ENCODE data around the gene NOS2. TPM values are rescaled to one million over a fixed set of nuclear protein-coding genes. Genes with fewer than 3 reads are reported as not detected.

The NOS2 gene
- polyA plus RNA-seq, 1 experiment, result 0.02 TPM

DNA sequence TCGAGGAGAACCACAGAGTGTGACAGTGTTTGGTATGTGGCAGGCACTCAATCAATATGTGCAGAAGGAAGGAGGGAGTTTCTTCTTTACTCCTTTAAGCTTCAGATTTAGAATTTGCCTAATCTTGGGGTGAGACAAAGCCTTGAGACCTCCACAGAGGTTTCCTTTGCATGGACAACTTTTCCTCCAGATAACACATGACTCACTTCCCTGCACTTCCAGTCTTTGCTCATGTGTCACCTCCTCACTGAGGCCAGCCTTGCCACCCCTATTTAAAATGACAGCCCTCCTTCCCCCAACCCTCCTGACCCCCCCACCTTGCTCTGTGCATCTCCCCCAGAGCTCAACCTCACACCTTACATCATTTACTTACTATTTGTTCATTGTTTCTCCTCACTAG, 17.4 kb upstream of the NOS2 start:
- ChIA-PET POLR2A (no interaction called here), CTCF (interaction anchor here (0.6 kb wide), 1 partner anchor 49 kb away, joined by 6 read pairs; no protein-coding TSS in a partner anchor)
- H3K27me3 ChIP-seq (ENCODE audit: control insufficient read depth, insufficient read depth, low read length), result no peaks in the 10 kb centered on the region; the same call in 1 of the 2 replicates
- H3K4me3 ChIP-seq (ENCODE audit: low read depth, low read length), result no peak overlapping the region
- DNase-seq (ENCODE audit: low read depth), result no peak
- TF ChIP-seq, protein P1, sequence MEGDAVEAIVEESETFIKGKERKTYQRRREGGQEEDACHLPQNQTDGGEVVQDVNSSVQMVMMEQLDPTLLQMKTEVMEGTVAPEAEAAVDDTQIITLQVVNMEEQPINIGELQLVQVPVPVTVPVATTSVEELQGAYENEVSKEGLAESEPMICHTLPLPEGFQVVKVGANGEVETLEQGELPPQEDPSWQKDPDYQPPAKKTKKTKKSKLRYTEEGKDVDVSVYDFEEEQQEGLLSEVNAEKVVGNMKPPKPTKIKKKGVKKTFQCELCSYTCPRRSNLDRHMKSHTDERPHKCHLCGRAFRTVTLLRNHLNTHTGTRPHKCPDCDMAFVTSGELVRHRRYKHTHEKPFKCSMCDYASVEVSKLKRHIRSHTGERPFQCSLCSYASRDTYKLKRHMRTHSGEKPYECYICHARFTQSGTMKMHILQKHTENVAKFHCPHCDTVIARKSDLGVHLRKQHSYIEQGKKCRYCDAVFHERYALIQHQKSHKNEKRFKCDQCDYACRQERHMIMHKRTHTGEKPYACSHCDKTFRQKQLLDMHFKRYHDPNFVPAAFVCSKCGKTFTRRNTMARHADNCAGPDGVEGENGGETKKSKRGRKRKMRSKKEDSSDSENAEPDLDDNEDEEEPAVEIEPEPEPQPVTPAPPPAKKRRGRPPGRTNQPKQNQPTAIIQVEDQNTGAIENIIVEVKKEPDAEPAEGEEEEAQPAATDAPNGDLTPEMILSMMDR (IDR thresholded peaks at IDR 0.05; ENCODE audit: insufficient read depth, low read depth, low read length), result no peak
- H3K36me3 ChIP-seq (ENCODE audit: control insufficient read depth, insufficient read depth, low read length), result no peaks in the 10 kb centered on the region

DNA sequence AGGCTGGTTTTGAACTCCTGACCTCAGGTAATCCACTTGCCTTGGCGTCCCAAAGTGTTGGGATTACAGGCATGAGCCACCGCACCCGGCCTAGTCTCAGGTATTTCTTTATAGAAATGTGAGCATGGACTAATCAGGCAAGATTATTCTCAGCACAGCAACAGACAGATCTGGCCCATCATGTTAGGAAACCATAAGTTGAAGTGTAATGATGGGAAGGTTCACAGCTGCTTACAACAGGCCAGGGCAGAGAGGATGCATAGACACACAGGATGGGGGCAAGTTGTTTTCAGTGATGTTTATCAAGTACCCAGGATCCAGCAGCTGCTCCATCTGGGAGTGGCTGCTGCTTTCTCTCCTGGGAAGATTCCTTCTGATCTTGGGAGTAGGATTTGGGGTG, 16.6 kb upstream of the NOS2 start:
- Histone ChIP-seq H3K36me3 (ENCODE audit: control insufficient read depth, insufficient read depth, low read length) (no peaks in the 10 kb centered on the region), H3K4me3 (ENCODE audit: low read depth, low read length) (no peak overlapping the region), H3K27me3 (ENCODE audit: control insufficient read depth, insufficient read depth, low read length) (no peaks in the 10 kb centered on the region; the same call in 1 of the 2 replicates)
- TF ChIP-seq, protein P1 (IDR thresholded peaks at IDR 0.05; ENCODE audit: insufficient read depth, low read depth, low read length), result no peak
- ChIA-PET CTCF (interaction anchor here (1.5 kb wide), 1 partner anchor 12 kb away, joined by 3 read pairs; no protein-coding TSS in a partner anchor), POLR2A (no interaction called here)
- no peak for DNase-seq (ENCODE audit: low read depth)

DNA sequence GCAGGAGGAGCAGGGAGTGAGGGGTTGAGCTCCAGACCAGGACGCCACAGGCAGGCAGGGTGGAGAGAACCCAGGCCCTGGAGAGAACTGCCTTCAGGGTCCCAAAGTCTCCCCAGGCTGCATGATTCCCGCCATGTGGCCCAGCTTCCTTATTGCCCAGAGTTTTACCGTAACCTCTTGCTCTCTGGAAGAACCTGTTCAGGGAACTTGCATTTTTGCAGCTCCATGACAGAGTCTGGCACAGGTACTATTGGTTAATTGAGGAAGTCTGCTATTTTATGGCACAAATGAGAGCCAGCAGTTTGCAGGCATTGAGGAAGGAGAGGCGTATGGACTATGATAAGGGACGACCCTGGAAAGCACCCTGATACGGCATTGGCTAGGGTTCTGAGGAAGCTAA, 11.6 kb upstream of the NOS2 start:
- TF ChIP-seq, protein P1 (IDR thresholded peaks at IDR 0.05; ENCODE audit: insufficient read depth, low read depth, low read length), result no peak
- Histone ChIP-seq H3K36me3 (ENCODE audit: control insufficient read depth, insufficient read depth, low read length) (no peaks in the 10 kb centered on the region), H3K27me3 (ENCODE audit: control insufficient read depth, insufficient read depth, low read length) (no peaks in the 10 kb centered on the region; the same call in 1 of the 2 replicates), H3K4me3 (ENCODE audit: low read depth, low read length) (no peak overlapping the region)
- ChIA-PET POLR2A (no interaction called here), CTCF (interaction anchor here (0.7 to 12.7 kb wide), 3 partner anchors 68 to 211 kb away, joined by 3 to 197 read pairs (median 3); no protein-coding TSS in a partner anchor)
- no peak for DNase-seq (ENCODE audit: low read depth)

DNA sequence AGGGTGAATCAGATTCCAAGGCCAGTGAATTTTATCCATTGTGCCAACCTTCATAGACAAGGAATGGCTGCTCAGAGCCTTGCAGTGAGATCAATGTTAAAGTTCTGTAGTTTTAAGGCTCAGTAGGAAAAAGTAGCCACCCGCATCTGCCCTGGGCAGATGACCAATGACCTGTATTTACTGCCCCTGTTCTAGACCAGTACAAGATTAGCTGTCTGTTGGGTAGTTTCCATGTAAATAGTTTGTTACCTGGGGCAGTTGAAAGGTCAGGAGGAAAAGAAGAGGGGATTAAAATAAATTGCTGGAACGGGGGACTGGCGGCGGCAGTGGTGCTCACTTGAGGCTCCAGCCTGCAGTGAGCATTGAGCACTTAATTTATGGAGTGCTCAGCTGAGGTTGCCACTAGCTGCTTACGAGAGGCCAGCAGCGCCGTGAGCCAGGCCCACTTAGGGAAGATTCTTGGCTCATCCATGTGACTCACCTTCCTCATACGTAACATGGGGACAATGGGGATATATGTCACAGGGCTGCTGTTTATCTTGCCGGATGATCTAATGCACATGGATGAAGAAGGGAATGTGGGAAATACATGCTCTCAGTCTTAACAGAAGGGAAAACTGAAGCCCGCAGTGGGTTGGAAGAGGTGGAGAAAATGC, 10.7 kb upstream of the NOS2 start:
- CTCF ChIA-PET, result interaction anchor here (1.0 to 12.7 kb wide), 2 partner anchors 69 to 73 kb away, joined by 4 to 197 read pairs; no protein-coding TSS in a partner anchor
- POLR2A ChIA-PET, result interaction anchor here (0.6 kb wide), 1 partner anchor 344 kb away, joined by 3 read pairs; no protein-coding TSS in a partner anchor

More for the DNA sequence above, 10.7 kb upstream of the NOS2 start:
- DNase-seq (ENCODE audit: low read depth), result no peak
- no peaks in the 10 kb centered on the region; the same call in 1 of the 2 replicates for H3K27me3 ChIP-seq (ENCODE audit: control insufficient read depth, insufficient read depth, low read length)
- no peaks in the 10 kb centered on the region for H3K36me3 ChIP-seq (ENCODE audit: control insufficient read depth, insufficient read depth, low read length)
- TF ChIP-seq, protein P1 (IDR thresholded peaks at IDR 0.05; ENCODE audit: insufficient read depth, low read depth, low read length), result no peak
- H3K4me3 ChIP-seq (ENCODE audit: low read depth, low read length), result no peak overlapping the region
